Smooth muscle cell (in vitro differentiated cells): ENCODE data around the gene CRTC1. TPM values are rescaled to one million over a fixed set of nuclear protein-coding genes. Genes with fewer than 3 reads are reported as not detected.

Experiments used
- DNase-seq: peaks from one replicate; lab custom pipeline; 2025; ENCODE audit not compliant: unreplicated experiment; lab: John Stamatoyannopoulos, UW
- H2AFZ ChIP-seq: fragments of 200-600 bp; sonication (generic); 2 replicates; pipeline ENCODE4 v1.6.0; 2016; ENCODE audit warnings: antibody characterized with exemption, low read depth, mild to moderate bottlenecking
- H3F3A ChIP-seq: fragments of 200-600 bp; sonication (generic); 2 replicates; pipeline ENCODE4 v1.6.0; 2017; ENCODE audit warnings: antibody characterized with exemption, low read depth
- H3K27ac ChIP-seq: fragments of 200-600 bp; sonication (generic); 2 replicates; pipeline ENCODE4 v1.5.1; 2016; ENCODE audit warnings: low read depth, mild to moderate bottlenecking
- H3K27me3 ChIP-seq: fragments of 200-600 bp; sonication (generic); 2 replicates; pipeline ENCODE4 v1.6.1; 2016; ENCODE audit warnings: low read depth, mild to moderate bottlenecking
- H3K36me3 ChIP-seq: fragments of 200-600 bp; sonication (generic); 2 replicates; pipeline ENCODE4 v1.5.1; 2016; ENCODE audit warnings: low read depth
- H3K4me1 ChIP-seq: fragments of 200-600 bp; sonication (generic); 2 replicates; pipeline ENCODE4 v1.5.1; 2016; ENCODE audit warnings: low read depth
- H3K4me2 ChIP-seq: fragments of 200-600 bp; sonication (generic); 2 replicates; pipeline ENCODE4 v1.6.0; 2016; ENCODE audit warnings: mild to moderate bottlenecking
- H3K4me3 ChIP-seq: fragments of 200-600 bp; sonication (generic); 2 replicates; pipeline ENCODE4 v1.5.1; 2016; ENCODE audit warnings: mild to moderate bottlenecking
- H3K79me2 ChIP-seq: fragments of 200-600 bp; sonication (generic); 2 replicates; pipeline ENCODE4 v1.6.0; 2016; ENCODE audit warnings: low read depth, mild to moderate bottlenecking
- H3K9ac ChIP-seq: fragments of 200-600 bp; sonication (generic); 2 replicates; pipeline ENCODE4 v1.6.0; 2016; ENCODE audit warnings: low read depth
- H3K9me3 ChIP-seq: fragments of 200-600 bp; sonication (generic); replicated peaks from 2 replicates; pipeline ENCODE4 v1.5.1; 2016; ENCODE audit warnings: low read depth
- H4K20me1 ChIP-seq: fragments of 200-600 bp; sonication (generic); 2 replicates; pipeline ENCODE4 v1.6.0; 2016; ENCODE audit warnings: low read depth
- CTCF ChIP-seq: fragments of 200-600 bp; sonication (generic); IDR thresholded peaks from 2 replicates; pipeline ENCODE4 v1.5.1; 2017; ENCODE audit warnings: borderline replicate concordance, mild to moderate bottlenecking, antibody characterized with exemption; ENCODE audit not compliant: insufficient read depth, poor library complexity, severe bottlenecking
- WGBS: methylation state at CpG from one replicate; pipeline ENCODE4 v1.1.7; 2016; ENCODE audit warnings: low lambda C conversion rate; 5-methylcytosine and 5-hydroxymethylcytosine counted together
- polyA plus RNA-seq: library from polyadenylated mRNA; unstranded; fragments of >200 nt; fragmentation: Nextera tagmentation; extraction: Ambion mirVana; gene quantifications from 2 replicates; pipeline ENCODE4 v1.2.1, GENCODE V29; 2016
- total RNA-seq: library from RNA; depleted of rRNA; stranded (reverse); fragments of >200 nt; gene quantifications from 2 replicates; pipeline ENCODE4 v1.2.3, GENCODE V29; 2014

Gene CRTC1
- total and polyA plus RNA-seq, 2 experiments from 2014 or later, result 1.6 to 3.1 TPM

DNA sequence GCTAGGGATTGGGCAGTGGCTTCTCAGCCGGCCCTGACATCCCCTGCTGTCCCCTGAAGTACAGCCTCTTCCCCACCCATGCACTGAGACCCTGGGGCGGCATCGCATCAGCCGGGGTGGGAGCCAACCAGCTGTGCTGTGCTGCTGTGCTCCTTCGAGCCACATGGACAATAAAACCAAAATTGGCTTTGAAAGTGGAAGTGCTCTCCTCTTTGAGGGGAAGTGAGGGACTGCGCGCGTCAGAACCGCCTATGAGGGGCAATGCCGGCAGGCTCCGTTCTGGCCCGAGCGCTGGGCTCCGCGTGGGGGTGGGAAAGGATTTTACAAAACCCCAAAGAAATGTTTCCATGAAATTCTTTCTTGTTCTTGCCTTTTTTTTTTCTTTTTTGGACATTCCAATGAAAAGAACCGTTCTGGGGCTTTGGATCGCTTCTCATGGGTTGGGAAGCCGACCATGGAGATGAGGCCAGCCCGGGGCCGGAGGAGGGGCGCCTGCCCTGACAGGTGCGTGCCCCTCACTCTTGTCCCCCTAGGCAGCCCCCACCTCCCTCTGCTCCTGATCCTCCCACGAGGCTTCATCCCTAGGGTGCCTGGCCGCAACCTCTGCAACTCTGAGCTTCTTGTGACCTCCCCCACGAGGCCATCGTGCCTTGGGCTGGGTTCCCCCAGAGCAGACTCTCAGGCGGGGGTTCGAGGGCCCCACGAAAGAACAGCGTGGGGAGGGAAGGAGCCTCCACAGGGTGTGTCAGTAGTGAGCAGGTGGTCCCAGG is 24.0 kb upstream of the CRTC1 start:
- Histone ChIP-seq H3K79me2 (peaks cover 21% of the 10 kb centered on the region), H3K4me3 (no peak overlapping the region), H3K27ac (peak overlapping the region; percentile 98), H2AFZ (no peak overlapping the region), H3K36me3 (no peaks in the 10 kb centered on the region), H3K27me3 (no peaks in the 10 kb centered on the region), H4K20me1 (no peaks in the 10 kb centered on the region), H3F3A (peaks cover 23% of the 10 kb centered on the region), H3K4me2 (peak overlapping the region; percentile 71), H3K9ac (peak overlapping the region; percentile 88), H3K4me1 (peaks cover 35% of the 10 kb centered on the region), H3K9me3 (no peaks in the 10 kb centered on the region)
- WGBS, result 55% methylated on average over 30 of the region's 30 CpGs
- TF ChIP-seq CTCF, result no peak
- no peak for DNase-seq

GRCh38 chr19:18660051-18660910 is 23.2 kb upstream of the CRTC1 start:
- no peak for TF ChIP-seq CTCF
- 22% methylated on average over 27 of the region's 37 CpGs for WGBS
- Histone ChIP-seq H2AFZ (no peak overlapping the region), H4K20me1 (no peaks in the 10 kb centered on the region), H3K27me3 (no peaks in the 10 kb centered on the region), H3K27ac (peak overlapping the region; percentile 98), H3K4me3 (no peak overlapping the region), H3K4me1 (peaks cover 35% of the 10 kb centered on the region), H3K79me2 (peaks cover 15% of the 10 kb centered on the region), H3K4me2 (peak overlapping the region; percentile 71), H3F3A (peaks cover 23% of the 10 kb centered on the region), H3K9me3 (no peaks in the 10 kb centered on the region), H3K9ac (peak overlapping the region; percentile 88), H3K36me3 (no peaks in the 10 kb centered on the region)
- peak; percentile 66 for DNase-seq

GRCh38 chr19:18660939-18661670 is 22.4 kb upstream of the CRTC1 start:
- no peaks in the 10 kb centered on the region for H4K20me1 ChIP-seq
- H3F3A ChIP-seq, result peaks cover 23% of the 10 kb centered on the region
- peaks cover 35% of the 10 kb centered on the region for H3K4me1 ChIP-seq
- H3K27me3 ChIP-seq, result no peaks in the 10 kb centered on the region
- peak overlapping the region; percentile 98 for H3K27ac ChIP-seq
- peak overlapping the region; percentile 71 for H3K4me2 ChIP-seq
- no peaks in the 10 kb centered on the region for H3K36me3 ChIP-seq
- WGBS, result 68% methylated on average over 10 of the region's 10 CpGs
- DNase-seq, result no peak
- H2AFZ ChIP-seq, result no peak overlapping the region
- peaks cover 14% of the 10 kb centered on the region for H3K79me2 ChIP-seq
- H3K9ac ChIP-seq, result peak overlapping the region; percentile 79
- H3K9me3 ChIP-seq, result no peaks in the 10 kb centered on the region
- no peak overlapping the region for H3K4me3 ChIP-seq
- no peak for TF ChIP-seq CTCF
